K562 (cell line): ENCODE data around the gene VSNL1. TPM values are rescaled to one million over a fixed set of nuclear protein-coding genes. Genes with fewer than 3 reads are reported as not detected.

Experiments used
- ARID4B ChIP-seq: sonication (generic); formaldehyde crosslinking; IDR thresholded peaks from 2 replicates; pipeline ENCODE4 v1.8.0; 2022; ENCODE audit warnings: mild to moderate bottlenecking, missing genetic modification reagents
- ETV1 ChIP-seq: fragments of 450-650 bp; conservative IDR thresholded peaks from 2 replicates; pipeline ENCODE4 v1.6.1; 2016; ENCODE audit warnings: missing genetic modification characterization, control low read depth, low read depth, missing compliant biosample characterization
- LEF1 ChIP-seq: fragments of 450-650 bp; IDR thresholded peaks from 2 replicates; pipeline ENCODE4 v1.6.1; 2016; ENCODE audit warnings: mild to moderate bottlenecking
- MTA3 ChIP-seq: fragments of 450-650 bp; formaldehyde crosslinking; IDR thresholded peaks from 2 replicates; pipeline ENCODE4 v1.6.1; 2017; ENCODE audit warnings: mild to moderate bottlenecking, borderline replicate concordance
- SNIP1 ChIP-seq: fragments of 450-650 bp; IDR thresholded peaks from 2 replicates; pipeline ENCODE4 v1.7.1; 2017; ENCODE audit warnings: low read depth, mild to moderate bottlenecking
- SRSF1 ChIP-seq: fragments of 200-400 bp; formaldehyde crosslinking; IDR thresholded peaks from 2 replicates; pipeline ENCODE4 v1.6.1; 2017; ENCODE audit warnings: mild to moderate bottlenecking, low read depth, low read length, moderate library complexity
- ZC3H8 ChIP-seq: fragments of 450-650 bp; IDR thresholded peaks from 2 replicates; pipeline ENCODE4 v1.6.1; 2017
- ZNF133 ChIP-seq: fragments of 250-450 bp; sonication (Bioruptor Pico); IDR thresholded peaks from 2 replicates; pipeline ENCODE4 v1.4.0; 2020; ENCODE audit warnings: mild to moderate bottlenecking
- ZNF717 ChIP-seq: fragments of 250-450 bp; sonication (Bioruptor Pico); IDR thresholded peaks from 2 replicates; pipeline ENCODE4 v1.5.0; 2021
- polyA plus RNA-seq, 8 experiments: library from polyadenylated mRNA; depleted of rRNA in 4 of 8; stranded (reverse) in 5 of 8; unstranded in 3 of 8; fragments of >200 nt; fragmentation: Nextera tagmentation in 2 of 8; fragmentation: Illumina TruSeq in 1 of 8; extraction: Ambion mirVana in 2 of 8; extraction: Trizol in 1 of 8; gene quantifications; 2 replicates each; pipeline versions ENCODE4 v1.2.1 to v1.2.3, GENCODE V29; 2011 to 2014; ENCODE audit warnings: inconsistent platforms in 1 of 8, missing spikeins in 1 of 8
- total RNA-seq, 7 experiments: library from RNA; depleted of rRNA in 6 of 7; stranded (reverse); fragments of >200 nt in 6 of 7; fragmentation: Illumina TruSeq in 2 of 7; extraction: Trizol in 2 of 7; gene quantifications; 2 replicates each; pipeline versions ENCODE4 v1.2.1 to v1.2.3, GENCODE V29; 2011 to 2021; ENCODE audit warnings: low replicate concordance in 1 of 7
- TF ChIP-seq, protein P1 (sequence below): fragments of 450-650 bp; IDR thresholded peaks from 2 replicates; pipeline ENCODE4 v1.6.1; 2014; ENCODE audit warnings: low read depth, mild to moderate bottlenecking, moderate library complexity, borderline replicate concordance
- TF ChIP-seq, protein P2 (sequence below): fragments of 450-650 bp; formaldehyde crosslinking; IDR thresholded peaks from 2 replicates; pipeline ENCODE4 v1.4.0; 2022; ENCODE audit warnings: missing genetic modification characterization

The VSNL1 gene
- total and polyA plus RNA-seq, 9 of the 15 experiments (the other 6 are each of a cell fraction or from before 2014, with no cell fraction given) = 0.20 TPM; not detected in 8

GRCh38 chr2:17547237-17547636 is 6.7 kb downstream of the VSNL1 start (continued):
- TF ChIP-seq LEF1 (no peak), ARID4B (no peak), MTA3 (no peak), ZNF717 (CRISPR knock-in tag) (no peak), SRSF1 (no peak), ZC3H8 (no peak), ETV1 (tag) (no peak), ZNF133 (CRISPR knock-in tag) (no peak), SNIP1 (no peak)
- TF ChIP-seq, protein P1, sequence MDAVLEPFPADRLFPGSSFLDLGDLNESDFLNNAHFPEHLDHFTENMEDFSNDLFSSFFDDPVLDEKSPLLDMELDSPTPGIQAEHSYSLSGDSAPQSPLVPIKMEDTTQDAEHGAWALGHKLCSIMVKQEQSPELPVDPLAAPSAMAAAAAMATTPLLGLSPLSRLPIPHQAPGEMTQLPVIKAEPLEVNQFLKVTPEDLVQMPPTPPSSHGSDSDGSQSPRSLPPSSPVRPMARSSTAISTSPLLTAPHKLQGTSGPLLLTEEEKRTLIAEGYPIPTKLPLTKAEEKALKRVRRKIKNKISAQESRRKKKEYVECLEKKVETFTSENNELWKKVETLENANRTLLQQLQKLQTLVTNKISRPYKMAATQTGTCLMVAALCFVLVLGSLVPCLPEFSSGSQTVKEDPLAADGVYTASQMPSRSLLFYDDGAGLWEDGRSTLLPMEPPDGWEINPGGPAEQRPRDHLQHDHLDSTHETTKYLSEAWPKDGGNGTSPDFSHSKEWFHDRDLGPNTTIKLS = no peak
- TF ChIP-seq, protein P2, sequence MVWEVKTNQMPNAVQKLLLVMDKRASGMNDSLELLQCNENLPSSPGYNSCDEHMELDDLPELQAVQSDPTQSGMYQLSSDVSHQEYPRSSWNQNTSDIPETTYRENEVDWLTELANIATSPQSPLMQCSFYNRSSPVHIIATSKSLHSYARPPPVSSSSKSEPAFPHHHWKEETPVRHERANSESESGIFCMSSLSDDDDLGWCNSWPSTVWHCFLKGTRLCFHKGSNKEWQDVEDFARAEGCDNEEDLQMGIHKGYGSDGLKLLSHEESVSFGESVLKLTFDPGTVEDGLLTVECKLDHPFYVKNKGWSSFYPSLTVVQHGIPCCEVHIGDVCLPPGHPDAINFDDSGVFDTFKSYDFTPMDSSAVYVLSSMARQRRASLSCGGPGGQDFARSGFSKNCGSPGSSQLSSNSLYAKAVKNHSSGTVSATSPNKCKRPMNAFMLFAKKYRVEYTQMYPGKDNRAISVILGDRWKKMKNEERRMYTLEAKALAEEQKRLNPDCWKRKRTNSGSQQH (CRISPR knock-in tag) = no peak
